ENCODE results near the gene RAD51B.

The RAD51B gene

GRCh38 chr14:68372368-68372767 is 552.8 kb downstream of the RAD51B start:
- Histone ChIP-seq H4K20me1 (no peaks in the 10 kb centered on the region), H3K36me3 (no peaks in the 10 kb centered on the region), H3K4me2 (no peak overlapping the region), H3K4me1 (peaks cover 61 to 88% (median 75%) of the 10 kb centered on the region in 10 experiments), H3K27me3 (no peaks in the 10 kb centered on the region), H3K9ac (no peak overlapping the region), H3K4me3 (no peak overlapping the region), H3K27ac (peak overlapping the region in 3 of 11 experiments; percentile 14 to 75 (median 32); a peak in 5 of 22 replicates), H3K9me3 (replicated peaks in 1 of 11) (peaks cover 6 to 30% (median 18%) of the 10 kb centered on the region in 11 experiments; a peak in 18 of 22 replicates)
- TF ChIP-seq Cebpa-rat (IDR thresholded peaks at IDR 0.05): no peak

- Histone ChIP-seq H3K27me3 (no peaks in the 10 kb centered on the region), H3K9me3 (replicated peaks in 1 of 11) (peaks cover 6 to 30% (median 18%) of the 10 kb centered on the region in 11 experiments; a peak in 18 of 22 replicates), H3K36me3 (no peaks in the 10 kb centered on the region), H3K4me3 (no peak overlapping the region), H3K27ac (peak overlapping the region in 5 of 11 experiments; percentile 32 to 89 (median 75); a peak in 8 of 22 replicates), H3K4me2 (peak overlapping the region in 2 of 11 experiments; percentile 67 to 73; a peak in 3 of 22 replicates), H4K20me1 (no peaks in the 10 kb centered on the region), H3K9ac (no peak overlapping the region), H3K4me1 (peaks cover 61 to 88% (median 75%) of the 10 kb centered on the region in 10 experiments)
- TF ChIP-seq Cebpa-rat (IDR thresholded peaks at IDR 0.05): no peak
These were observed 553.6 kb downstream of the RAD51B start for GRCh38 chr14:68373124-68373646.

- peak overlapping the region in 7 of 11 experiments; percentile 19 to 90 (median 67); a peak in 13 of 22 replicates for H3K4me2 ChIP-seq
- H3K4me1 ChIP-seq: peaks cover 55 to 88% (median 70%) of the 10 kb centered on the region in 10 experiments
- no peaks in the 10 kb centered on the region for H3K27me3 ChIP-seq
- H3K9me3 ChIP-seq (replicated peaks in 1 of 11): peaks cover 6 to 30% (median 18%) of the 10 kb centered on the region in 11 experiments; a peak in 18 of 22 replicates
- H3K27ac ChIP-seq: peak overlapping the region in 9 of 11 experiments; percentile 43 to 93 (median 75); a peak in 17 of 22 replicates
- no peaks in the 10 kb centered on the region for H4K20me1 ChIP-seq
- no peaks in the 10 kb centered on the region for H3K36me3 ChIP-seq
- peak overlapping the region in 3 of 11 experiments; percentile 40 to 52 (median 41); a peak in 5 of 22 replicates for H3K9ac ChIP-seq
- H3K4me3 ChIP-seq: no peak overlapping the region
- TF ChIP-seq Cebpa-rat (IDR thresholded peaks at IDR 0.05): peak in 2 of 11 experiments; percentile 55 to 72; a peak in 3 of 22 replicates
These were observed 554.4 kb downstream of the RAD51B start for GRCh38 chr14:68373847-68374444.

- Histone ChIP-seq H3K4me2 (peak overlapping the region; percentile 14 to 90 (median 47); a peak in 16 of 22 replicates), H3K9me3 (replicated peaks in 1 of 11) (peaks cover 6 to 30% (median 18%) of the 10 kb centered on the region in 11 experiments; a peak in 18 of 22 replicates), H3K36me3 (no peaks in the 10 kb centered on the region), H3K9ac (peak overlapping the region in 3 of 11 experiments; percentile 12 to 52 (median 41); a peak in 4 of 22 replicates), H3K27ac (peak overlapping the region in 10 of 11 experiments; percentile 43 to 93 (median 74); a peak in 18 of 22 replicates), H3K4me1 (peaks cover 47 to 88% (median 64%) of the 10 kb centered on the region in 10 experiments), H3K27me3 (no peaks in the 10 kb centered on the region), H4K20me1 (no peaks in the 10 kb centered on the region), H3K4me3 (no peak overlapping the region)
- no peak for TF ChIP-seq Cebpa-rat (IDR thresholded peaks at IDR 0.05)
These were observed 555.1 kb downstream of the RAD51B start for GRCh38 chr14:68374682-68375081.

- H3K4me2 ChIP-seq: peak overlapping the region; percentile 39 to 90 (median 61); a peak in 18 of 22 replicates
- peaks cover 6 to 30% (median 18%) of the 10 kb centered on the region in 11 experiments; a peak in 18 of 22 replicates for H3K9me3 ChIP-seq (replicated peaks in 1 of 11)
- H3K36me3 ChIP-seq: no peaks in the 10 kb centered on the region
- no peak for TF ChIP-seq Cebpa-rat (IDR thresholded peaks at IDR 0.05)
- H3K27ac ChIP-seq: peak overlapping the region; percentile 20 to 93 (median 73); a peak in 17 of 22 replicates
- no peak overlapping the region for H3K4me3 ChIP-seq
- H3K27me3 ChIP-seq: no peaks in the 10 kb centered on the region
- no peaks in the 10 kb centered on the region for H4K20me1 ChIP-seq
- H3K9ac ChIP-seq: peak overlapping the region in 1 of 11 experiments; percentile 15; a peak in 2 of 22 replicates
- peaks cover 40 to 88% (median 57%) of the 10 kb centered on the region in 10 experiments for H3K4me1 ChIP-seq
These were observed 555.8 kb downstream of the RAD51B start for GRCh38 chr14:68375376-68375775.

- no peak for TF ChIP-seq Cebpa-rat (IDR thresholded peaks at IDR 0.05)
- no peaks in the 10 kb centered on the region for H3K27me3 ChIP-seq
- no peak overlapping the region for H3K4me3 ChIP-seq
- H3K4me1 ChIP-seq: peaks cover 36 to 90% (median 52%) of the 10 kb centered on the region in 10 experiments
- peak overlapping the region in 10 of 11 experiments; percentile 57 to 93 (median 76); a peak in 19 of 22 replicates for H3K27ac ChIP-seq
- H3K9me3 ChIP-seq (replicated peaks in 1 of 11): peaks cover 6 to 23% (median 18%) of the 10 kb centered on the region in 11 experiments; a peak in 18 of 22 replicates
- H3K9ac ChIP-seq: peak overlapping the region in 2 of 11 experiments; percentile 75 to 77; a peak in 4 of 22 replicates
- peak overlapping the region; percentile 47 to 90 (median 61) for H3K4me2 ChIP-seq
- no peaks in the 10 kb centered on the region for H4K20me1 ChIP-seq
- H3K36me3 ChIP-seq: no peaks in the 10 kb centered on the region
These were observed 556.6 kb downstream of the RAD51B start for GRCh38 chr14:68376067-68376779.

GRCh38 chr14:68377006-68377405 is 557.4 kb downstream of the RAD51B start:
- Histone ChIP-seq H4K20me1 (no peaks in the 10 kb centered on the region), H3K4me1 (peaks cover 36 to 88% (median 52%) of the 10 kb centered on the region in 10 experiments), H3K27ac (peak overlapping the region; percentile 57 to 93 (median 75)), H3K27me3 (no peaks in the 10 kb centered on the region), H3K9me3 (replicated peaks in 1 of 11) (peaks cover 6 to 18% (median 13%) of the 10 kb centered on the region in 11 experiments; a peak in 16 of 22 replicates), H3K4me3 (no peak overlapping the region), H3K9ac (peak overlapping the region in 9 of 11 experiments; percentile 23 to 77 (median 59); a peak in 15 of 22 replicates), H3K4me2 (peak overlapping the region; percentile 47 to 90 (median 61)), H3K36me3 (no peaks in the 10 kb centered on the region)
- no peak for TF ChIP-seq Cebpa-rat (IDR thresholded peaks at IDR 0.05)

GRCh38 chr14:68377459-68377858 is 557.9 kb downstream of the RAD51B start:
- H3K4me2 ChIP-seq: peak overlapping the region; percentile 47 to 90 (median 61)
- no peaks in the 10 kb centered on the region for H4K20me1 ChIP-seq
- H3K27ac ChIP-seq: peak overlapping the region; percentile 57 to 93 (median 75)
- no peak overlapping the region for H3K4me3 ChIP-seq
- H3K9me3 ChIP-seq (replicated peaks in 1 of 11): peaks cover 6 to 16% (median 10%) of the 10 kb centered on the region in 11 experiments; a peak in 16 of 22 replicates
- H3K9ac ChIP-seq: peak overlapping the region; percentile 23 to 77 (median 54); a peak in 20 of 22 replicates
- H3K4me1 ChIP-seq: peaks cover 36 to 91% (median 53%) of the 10 kb centered on the region in 10 experiments
- no peaks in the 10 kb centered on the region for H3K36me3 ChIP-seq
- H3K27me3 ChIP-seq: no peaks in the 10 kb centered on the region
- TF ChIP-seq Cebpa-rat (IDR thresholded peaks at IDR 0.05): peak in 4 of 11 experiments; percentile 21 to 54 (median 31); a peak in 2 of 22 replicates
